Fibroblast of peridontal ligament (primary cell): ENCODE results near the gene DOCK7.
"Not testable (repeated sequence)": the region's sequence is repeated elsewhere in the genome, so short reads cannot be mapped to it uniquely, and the experiment has no call there.

ENCODE experiments used
- DNase-seq: peaks from one replicate; pipeline ENCODE4 v3.0.0-alpha.2; 2010; ENCODE audit errors: extremely low read depth

Gene DOCK7, protein sequence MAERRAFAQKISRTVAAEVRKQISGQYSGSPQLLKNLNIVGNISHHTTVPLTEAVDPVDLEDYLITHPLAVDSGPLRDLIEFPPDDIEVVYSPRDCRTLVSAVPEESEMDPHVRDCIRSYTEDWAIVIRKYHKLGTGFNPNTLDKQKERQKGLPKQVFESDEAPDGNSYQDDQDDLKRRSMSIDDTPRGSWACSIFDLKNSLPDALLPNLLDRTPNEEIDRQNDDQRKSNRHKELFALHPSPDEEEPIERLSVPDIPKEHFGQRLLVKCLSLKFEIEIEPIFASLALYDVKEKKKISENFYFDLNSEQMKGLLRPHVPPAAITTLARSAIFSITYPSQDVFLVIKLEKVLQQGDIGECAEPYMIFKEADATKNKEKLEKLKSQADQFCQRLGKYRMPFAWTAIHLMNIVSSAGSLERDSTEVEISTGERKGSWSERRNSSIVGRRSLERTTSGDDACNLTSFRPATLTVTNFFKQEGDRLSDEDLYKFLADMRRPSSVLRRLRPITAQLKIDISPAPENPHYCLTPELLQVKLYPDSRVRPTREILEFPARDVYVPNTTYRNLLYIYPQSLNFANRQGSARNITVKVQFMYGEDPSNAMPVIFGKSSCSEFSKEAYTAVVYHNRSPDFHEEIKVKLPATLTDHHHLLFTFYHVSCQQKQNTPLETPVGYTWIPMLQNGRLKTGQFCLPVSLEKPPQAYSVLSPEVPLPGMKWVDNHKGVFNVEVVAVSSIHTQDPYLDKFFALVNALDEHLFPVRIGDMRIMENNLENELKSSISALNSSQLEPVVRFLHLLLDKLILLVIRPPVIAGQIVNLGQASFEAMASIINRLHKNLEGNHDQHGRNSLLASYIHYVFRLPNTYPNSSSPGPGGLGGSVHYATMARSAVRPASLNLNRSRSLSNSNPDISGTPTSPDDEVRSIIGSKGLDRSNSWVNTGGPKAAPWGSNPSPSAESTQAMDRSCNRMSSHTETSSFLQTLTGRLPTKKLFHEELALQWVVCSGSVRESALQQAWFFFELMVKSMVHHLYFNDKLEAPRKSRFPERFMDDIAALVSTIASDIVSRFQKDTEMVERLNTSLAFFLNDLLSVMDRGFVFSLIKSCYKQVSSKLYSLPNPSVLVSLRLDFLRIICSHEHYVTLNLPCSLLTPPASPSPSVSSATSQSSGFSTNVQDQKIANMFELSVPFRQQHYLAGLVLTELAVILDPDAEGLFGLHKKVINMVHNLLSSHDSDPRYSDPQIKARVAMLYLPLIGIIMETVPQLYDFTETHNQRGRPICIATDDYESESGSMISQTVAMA (N-terminal part only)

GRCh38 chr1:62687903-62688686 lies at the start of gene DOCK7:
TSS of gene DOCK7 (minus strand) at chr1:62688386. CDS start at chr1:62688264, 122 bp downstream.
- DNase-seq = peak; percentile 66

GRCh38 chr1:62735491-62736171 lies 47.4 kb upstream of the DOCK7 start:
- DNase-seq = peak; percentile 94

GRCh38 chr1:62732331-62732730 lies 44.1 kb upstream of the DOCK7 start:
- DNase-seq = peak; percentile 51

DNA sequence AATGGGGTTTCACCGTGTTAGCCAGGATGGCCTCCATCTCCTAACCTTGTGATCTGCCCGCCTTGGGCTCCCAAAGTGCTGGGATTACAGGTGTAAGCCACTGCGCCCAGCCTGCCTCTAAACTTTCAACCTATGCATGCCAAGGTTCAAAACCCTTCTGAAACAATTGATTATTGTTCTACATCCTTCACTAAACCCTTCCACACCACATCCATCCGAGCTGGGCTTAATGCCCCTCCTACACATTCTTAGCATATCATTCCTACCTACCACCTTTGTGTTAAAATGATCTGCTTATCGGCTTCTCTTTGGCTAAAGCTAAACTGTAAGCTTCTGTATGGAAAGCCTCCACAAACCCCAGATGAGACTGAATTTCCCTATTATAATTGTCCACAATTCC lies 40.8 kb upstream of the DOCK7 start:
- DNase-seq = no peak

GRCh38 chr1:62727656-62728407 lies 39.6 kb upstream of the DOCK7 start:
- no peak for DNase-seq

DNA sequence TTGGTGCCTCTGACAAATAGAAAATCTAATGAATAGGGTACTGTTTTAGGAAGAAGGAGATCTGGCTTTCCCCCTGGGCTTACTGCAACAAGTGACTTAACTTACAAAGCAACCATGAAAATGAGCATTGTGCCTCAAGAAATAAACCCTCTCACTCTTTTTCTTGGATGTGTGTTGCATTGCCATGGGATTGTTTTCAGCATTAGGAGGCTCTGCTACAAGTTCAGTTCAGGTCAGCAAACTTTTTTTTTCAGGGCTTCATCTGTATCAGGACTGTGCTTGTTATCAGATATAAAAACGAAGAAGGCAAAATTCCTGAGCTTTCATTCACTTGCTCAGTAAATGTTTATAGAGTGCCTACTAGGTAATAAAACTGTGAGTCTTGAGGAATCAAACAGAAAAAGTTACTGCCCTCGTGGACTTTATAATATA lies 37.8 kb upstream of the DOCK7 start:
- peak; percentile 66 for DNase-seq

DNA sequence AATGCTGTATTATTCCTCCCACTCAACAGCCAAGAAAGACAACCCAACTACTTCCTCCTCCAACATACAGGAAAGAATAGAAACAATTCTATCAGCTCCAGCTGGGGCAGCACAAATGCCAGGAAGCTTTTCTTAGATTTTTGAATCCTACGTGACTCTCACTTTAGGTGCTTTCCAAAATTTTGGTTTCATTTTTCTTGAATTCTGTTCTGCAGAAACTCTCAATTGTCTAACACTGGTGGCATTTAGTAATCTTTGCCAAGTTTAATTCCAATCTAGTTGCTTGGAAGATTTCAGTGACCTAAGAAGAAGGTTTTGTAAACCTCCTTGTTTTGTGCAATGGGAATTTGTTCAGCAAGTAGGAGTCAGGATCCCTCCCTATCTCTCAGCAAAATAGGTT lies 37.1 kb upstream of the DOCK7 start:
- DNase-seq = peak; percentile 97

DNA sequence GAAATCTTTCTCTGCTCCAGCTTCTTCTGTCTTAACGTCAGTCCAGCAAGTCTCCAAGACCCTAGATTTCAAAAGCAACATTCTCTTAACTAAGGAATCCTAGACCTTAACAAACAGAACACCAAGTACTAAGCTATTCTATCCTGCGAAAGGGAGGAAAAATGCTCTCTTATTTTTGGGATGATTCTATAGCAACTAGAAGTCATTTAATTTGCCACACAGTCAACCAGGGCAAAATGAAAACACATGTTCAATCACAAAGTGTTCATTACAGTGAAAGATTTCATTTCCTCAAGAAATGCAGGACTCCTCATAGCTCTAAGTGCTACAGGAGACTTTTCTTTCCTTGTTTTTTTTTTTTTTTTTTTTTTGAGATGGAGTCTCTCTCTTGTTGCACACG lies 36.2 kb upstream of the DOCK7 start:
- DNase-seq = peak; percentile 88

DNA sequence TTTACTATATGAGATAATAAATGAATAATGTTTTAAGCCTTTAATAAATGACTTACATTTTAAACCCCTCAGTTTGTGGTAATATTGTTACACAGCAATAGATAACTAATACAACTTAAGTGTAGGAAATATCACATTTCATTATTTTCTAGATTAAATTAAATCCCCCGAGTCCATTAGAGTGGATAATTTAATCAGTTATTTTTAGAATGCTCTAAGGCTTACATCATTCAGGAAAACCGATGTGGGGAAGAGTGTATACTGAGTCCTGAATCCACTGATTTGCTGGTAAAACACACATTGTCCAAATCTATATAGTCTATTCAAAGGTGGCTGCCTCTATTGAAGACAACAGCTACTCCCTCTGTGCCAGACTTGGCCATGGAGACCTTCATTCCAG lies 35.7 kb upstream of the DOCK7 start:
- no peak for DNase-seq

GRCh38 chr1:62722796-62723195 lies 34.6 kb upstream of the DOCK7 start:
- DNase-seq = no peak

GRCh38 chr1:62720946-62721554 lies 32.9 kb upstream of the DOCK7 start:
- peak; percentile 38 for DNase-seq

DNA sequence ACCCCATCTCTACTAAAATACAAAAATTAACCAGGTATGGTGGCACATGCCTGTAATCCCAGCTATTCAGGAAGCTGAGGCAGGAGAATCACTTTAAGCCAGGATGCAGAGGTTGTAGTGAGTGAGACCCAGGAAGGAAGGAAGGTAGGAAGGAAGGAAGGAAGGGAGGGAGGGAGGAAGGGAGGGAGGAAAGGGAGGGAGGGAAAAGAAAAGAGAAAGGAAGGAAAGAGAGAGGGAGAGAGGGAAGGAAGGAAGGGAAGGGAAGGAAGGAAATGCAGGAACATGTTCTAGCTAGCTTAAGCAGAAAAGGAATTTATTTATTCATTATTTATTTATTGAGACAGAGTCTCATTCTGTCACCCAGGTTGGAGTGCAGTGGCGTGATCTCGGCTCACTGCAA lies 30.2 kb upstream of the DOCK7 start:
- DNase-seq = not testable (repeated sequence)

DNA sequence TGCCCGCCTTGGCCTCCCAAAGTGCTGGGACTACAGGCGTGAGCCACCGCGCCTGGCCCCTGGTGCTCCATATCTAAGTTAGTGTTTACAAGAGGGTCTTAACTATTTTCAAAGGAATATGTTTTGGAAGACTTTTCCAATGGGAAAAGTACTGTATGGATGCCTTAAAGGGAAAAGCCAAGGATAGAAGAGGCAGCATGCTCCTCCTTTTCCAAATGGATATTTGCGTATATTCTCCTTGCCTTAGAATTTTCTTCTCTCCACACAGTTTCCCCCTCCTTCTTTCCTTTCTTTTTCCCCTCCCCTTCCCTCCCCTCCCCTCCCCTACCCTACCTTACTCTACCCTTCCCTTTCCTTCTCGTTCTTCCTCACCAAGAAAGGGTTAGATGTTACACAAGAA lies 29.3 kb upstream of the DOCK7 start:
- no peak for DNase-seq

GRCh38 chr1:62716397-62716796 lies 28.2 kb upstream of the DOCK7 start:
- no peak for DNase-seq

DNA sequence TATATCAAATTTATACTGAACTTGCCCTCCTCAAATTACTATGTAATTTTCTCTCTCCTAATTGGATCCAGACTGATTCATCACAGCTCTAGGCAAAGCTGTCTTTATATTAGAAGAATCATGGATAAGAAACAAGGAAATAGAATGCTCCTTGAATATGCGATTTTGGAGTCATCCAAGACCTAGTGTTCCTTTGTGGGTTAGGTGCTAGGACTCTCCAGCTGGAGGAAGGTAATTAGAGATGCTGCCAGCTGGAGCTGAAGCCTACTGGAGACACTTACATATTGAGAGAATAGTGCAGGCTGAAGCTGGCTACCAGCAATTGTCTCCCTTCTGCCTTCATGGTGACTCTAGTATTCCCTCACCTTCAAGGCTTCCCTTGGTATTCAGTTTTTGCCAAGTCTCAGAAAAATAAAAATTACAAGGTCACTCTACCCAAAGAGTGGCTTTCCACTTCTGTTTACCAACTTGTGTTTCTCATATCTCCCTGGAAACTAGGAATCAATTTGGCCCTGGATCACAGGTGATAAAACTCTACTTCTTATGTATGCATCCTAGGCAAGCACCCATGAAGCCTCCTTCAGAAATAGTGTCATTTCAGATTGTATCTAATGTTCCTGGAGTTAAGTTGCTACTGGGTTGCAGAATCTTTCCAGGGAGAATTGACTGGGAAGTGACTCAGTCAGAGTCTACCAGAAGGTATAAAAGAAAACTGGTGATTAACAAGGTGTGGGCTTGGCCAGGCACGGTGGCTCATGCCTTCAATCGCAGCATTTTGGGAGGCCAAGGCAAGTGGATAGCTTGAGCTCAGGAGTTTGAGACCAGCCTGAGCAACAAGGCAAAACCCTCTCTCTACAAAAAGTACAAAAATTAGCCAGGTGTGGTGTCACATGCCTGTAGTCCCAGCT lies 24.4 kb upstream of the DOCK7 start:
- peak; percentile 47 for DNase-seq

DNA sequence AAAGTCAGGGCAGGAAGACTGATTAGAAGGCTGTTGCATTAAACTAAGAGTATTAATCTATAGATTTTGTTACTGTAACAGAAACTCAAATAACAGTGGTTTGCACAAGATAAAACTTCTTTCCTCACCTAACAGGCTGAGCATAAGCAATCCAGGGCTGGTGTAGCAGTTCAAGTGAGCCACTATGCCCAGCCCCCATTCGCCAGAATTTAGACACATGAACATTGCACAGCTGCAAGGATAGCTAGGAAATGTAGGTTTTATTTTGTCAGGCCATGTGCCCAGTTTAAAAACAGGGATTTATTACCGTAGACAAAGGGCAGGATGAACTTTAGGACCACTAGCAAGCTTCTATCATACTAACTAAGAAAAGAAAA lies 19.5 kb upstream of the DOCK7 start:
- DNase-seq = no peak

DNA sequence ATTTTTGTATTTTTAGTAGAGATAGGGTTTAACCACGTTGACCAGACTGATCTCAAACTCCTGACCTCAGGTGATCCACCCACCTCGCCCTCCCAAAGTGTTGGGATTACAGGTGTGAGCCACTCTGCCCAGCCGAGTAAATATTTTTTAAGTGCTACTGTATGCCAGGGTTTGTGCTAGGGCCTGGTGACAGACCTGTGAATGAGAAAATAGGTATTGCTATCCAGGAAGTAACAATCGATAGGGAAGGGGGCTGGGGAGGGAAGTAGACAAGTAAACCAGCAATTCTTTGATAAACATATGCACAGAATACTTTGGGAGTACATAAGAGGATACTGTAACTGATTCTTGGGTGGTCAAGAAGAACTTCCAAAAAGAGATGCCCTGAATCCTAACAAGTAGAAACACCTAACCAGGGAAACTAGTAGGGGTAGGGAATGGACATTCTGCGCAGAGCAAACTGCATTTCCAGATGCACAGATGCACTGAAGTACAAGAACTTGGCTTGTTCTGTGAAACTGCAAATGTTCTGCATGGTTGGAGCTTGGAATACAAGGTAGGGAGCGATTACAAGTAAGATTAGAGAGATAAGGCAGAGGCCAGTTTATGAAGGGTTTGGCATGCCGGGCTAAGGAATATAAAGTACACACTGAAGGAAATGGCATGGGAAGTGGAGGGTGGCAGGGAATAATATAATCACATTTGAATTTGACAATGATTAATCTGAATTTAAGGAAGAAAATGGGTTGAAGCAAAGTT lies 19.0 kb upstream of the DOCK7 start:
- no peak for DNase-seq

DNA sequence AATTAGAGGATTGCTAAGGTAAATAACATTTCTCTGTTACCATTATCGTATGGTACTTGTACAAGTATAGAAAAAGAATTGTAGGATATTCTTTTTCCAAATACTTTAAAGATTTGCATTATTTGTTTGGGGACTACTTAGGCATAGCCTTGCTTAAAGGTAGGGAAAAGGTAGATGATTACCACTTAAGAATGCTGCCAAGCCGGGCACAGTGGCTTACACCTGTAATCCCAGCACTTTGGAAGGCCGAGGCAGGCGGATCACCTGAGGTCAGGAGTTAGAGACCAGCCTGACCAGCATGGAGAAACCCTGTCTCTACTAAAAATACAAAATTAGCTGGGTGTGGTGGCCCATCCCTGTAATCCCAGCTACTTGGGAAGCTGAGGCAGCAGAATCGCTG lies 10.0 kb upstream of the DOCK7 start:
- DNase-seq = not testable (repeated sequence)
